Measurements from ENCODE around the gene ITIH4. TPM values are rescaled to one million over a fixed set of nuclear protein-coding genes. Genes with fewer than 3 reads are reported as not detected.

Gene ITIH4
- polyA plus RNA-seq, 1 of the 3 experiments (the other 2 are of a cell fraction) = 2.0 TPM

- H3K27ac ChIP-seq (ENCODE audit: low read depth in 2 of 2, low read length in 1 of 2) = no peak overlapping the region
- H3K27me3 ChIP-seq (ENCODE audit: insufficient read depth) = no peaks in the 10 kb centered on the region
- DNase-seq = no peak
- H3K36me3 ChIP-seq (replicated peaks in 1 of 2; ENCODE audit: control insufficient read depth in 1 of 2, insufficient read depth in 2 of 2, low read length in 1 of 2) = peaks cover 0 to 31% of the 10 kb centered on the region in 2 experiments
- TF ChIP-seq IRF3 (IDR thresholded peaks at IDR 0.05; ENCODE audit: low read depth, low read length) (no peak), EP300 (IDR thresholded peaks at IDR 0.05; ENCODE audit: borderline replicate concordance in 1 of 2, low read depth in 1 of 2, low read length in 1 of 2) (no peak), MXI1 (IDR thresholded peaks at IDR 0.05; ENCODE audit: low read depth, low read length) (no peak), ELF1 (IDR thresholded peaks at IDR 0.05) (no peak), RAD21 (IDR thresholded peaks at IDR 0.05; ENCODE audit: low read length) (no peak), JUND (IDR thresholded peaks at IDR 0.05) (no peak), RXRA (IDR thresholded peaks at IDR 0.05; ENCODE audit: borderline replicate concordance, low read depth) (no peak), TCF12 (IDR thresholded peaks at IDR 0.05) (no peak), FOSL2 (IDR thresholded peaks at IDR 0.05; ENCODE audit: borderline replicate concordance, low read depth) (no peak), POLR2AphosphoS5 (IDR thresholded peaks at IDR 0.05; ENCODE audit: low read depth, low read length) (no peak), GATA2 (CRISPR knock-in tag; IDR thresholded peaks at IDR 0.05) (no peak), FOXM1 (IDR thresholded peaks at IDR 0.05; ENCODE audit: low read depth) (no peak), SIN3A (IDR thresholded peaks at IDR 0.05; ENCODE audit: borderline replicate concordance, low read depth, low read length) (no peak), YY1 (IDR thresholded peaks at IDR 0.05; ENCODE audit: low read depth) (no peak), REST (IDR thresholded peaks at IDR 0.05; ENCODE audit: low read depth, low read length) (no peak), MEF2A (IDR thresholded peaks at IDR 0.05; ENCODE audit: borderline replicate concordance, low read depth) (no peak)
- TF ChIP-seq, protein P1, sequence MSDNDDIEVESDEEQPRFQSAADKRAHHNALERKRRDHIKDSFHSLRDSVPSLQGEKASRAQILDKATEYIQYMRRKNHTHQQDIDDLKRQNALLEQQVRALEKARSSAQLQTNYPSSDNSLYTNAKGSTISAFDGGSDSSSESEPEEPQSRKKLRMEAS (IDR thresholded peaks at IDR 0.05; ENCODE audit: low read depth) = no peak
- TF ChIP-seq, protein P2, sequence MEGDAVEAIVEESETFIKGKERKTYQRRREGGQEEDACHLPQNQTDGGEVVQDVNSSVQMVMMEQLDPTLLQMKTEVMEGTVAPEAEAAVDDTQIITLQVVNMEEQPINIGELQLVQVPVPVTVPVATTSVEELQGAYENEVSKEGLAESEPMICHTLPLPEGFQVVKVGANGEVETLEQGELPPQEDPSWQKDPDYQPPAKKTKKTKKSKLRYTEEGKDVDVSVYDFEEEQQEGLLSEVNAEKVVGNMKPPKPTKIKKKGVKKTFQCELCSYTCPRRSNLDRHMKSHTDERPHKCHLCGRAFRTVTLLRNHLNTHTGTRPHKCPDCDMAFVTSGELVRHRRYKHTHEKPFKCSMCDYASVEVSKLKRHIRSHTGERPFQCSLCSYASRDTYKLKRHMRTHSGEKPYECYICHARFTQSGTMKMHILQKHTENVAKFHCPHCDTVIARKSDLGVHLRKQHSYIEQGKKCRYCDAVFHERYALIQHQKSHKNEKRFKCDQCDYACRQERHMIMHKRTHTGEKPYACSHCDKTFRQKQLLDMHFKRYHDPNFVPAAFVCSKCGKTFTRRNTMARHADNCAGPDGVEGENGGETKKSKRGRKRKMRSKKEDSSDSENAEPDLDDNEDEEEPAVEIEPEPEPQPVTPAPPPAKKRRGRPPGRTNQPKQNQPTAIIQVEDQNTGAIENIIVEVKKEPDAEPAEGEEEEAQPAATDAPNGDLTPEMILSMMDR (IDR thresholded peaks at IDR 0.05) = no peak
- H3K9me2 ChIP-seq = no peaks in the 10 kb centered on the region
- H4K20me1 ChIP-seq (ENCODE audit: insufficient read depth) = peaks cover 3% of the 10 kb centered on the region; the same call in 1 of the 2 replicates
- H3K9me3 ChIP-seq = no peaks in the 10 kb centered on the region
- no peaks in the 10 kb centered on the region for H3K79me2 ChIP-seq (ENCODE audit: insufficient read depth)
- no peak overlapping the region for H3K4me3 ChIP-seq (ENCODE audit: low read depth in 2 of 2, low read length in 1 of 2)
- POLR2A ChIA-PET = no interaction called here
- H3K9ac ChIP-seq = no peak overlapping the region
- no peak overlapping the region for H2AFZ ChIP-seq (ENCODE audit: low read depth)
- H3K4me1 ChIP-seq (ENCODE audit: control insufficient read depth in 1 of 2, insufficient read depth in 2 of 2, low read depth in 1 of 2, low read length in 1 of 2) = no peaks in the 10 kb centered on the region
- CTCF ChIA-PET = interaction anchor here (1.9 kb wide), 1 partner anchor 91 kb away, joined by 4 read pairs; no protein-coding TSS in a partner anchor
- H3K4me2 ChIP-seq = no peak overlapping the region
- 92% methylated on average over 16 of the region's 18 CpGs for WGBS (ENCODE audit: low lambda C conversion rate)
- no peaks in the 10 kb centered on the region for H3F3A ChIP-seq (replicated peaks; ENCODE audit: insufficient read depth)
Measured at GRCh38 chr3:52844290-52844975, 14.0 kb upstream of the ITIH4 start.

Measured in SK-N-SH (cell line).